GM23338 (cell line): ENCODE data around the gene ARPC4. TPM values are rescaled to one million over a fixed set of nuclear protein-coding genes. Genes with fewer than 3 reads are reported as not detected.

ENCODE experiments used
- ATAC-seq: fragments of 200-7000 bp; cut with Tn5 transposase; 3 replicates; pipeline ENCODE4 v1.9.1; 2020
- DNase-seq: peaks from one replicate; pipeline ENCODE4 v3.0.0-alpha.2; 2015; ENCODE audit warnings: low spot score
- H2AFZ ChIP-seq: fragments of 200-600 bp; sonication (generic); 2 replicates; pipeline ENCODE4 v1.8.0; 2016; ENCODE audit warnings: antibody characterized with exemption, mild to moderate bottlenecking, moderate library complexity
- H3F3A ChIP-seq: fragments of 200-600 bp; sonication (generic); replicated peaks from 2 replicates; pipeline ENCODE4 v1.8.0; 2017; ENCODE audit warnings: antibody characterized with exemption, mixed run types, low read depth
- H3K27ac ChIP-seq: fragments of 200-600 bp; sonication (generic); 2 replicates; pipeline ENCODE4 v1.6.1; 2016; ENCODE audit warnings: low read depth
- H3K27me3 ChIP-seq: fragments of 200-600 bp; sonication (generic); 2 replicates; pipeline ENCODE4 v1.8.0; 2016; ENCODE audit warnings: mild to moderate bottlenecking, mixed run types, moderate library complexity; ENCODE audit not compliant: insufficient read depth
- H3K36me3 ChIP-seq: fragments of 200-600 bp; sonication (generic); 2 replicates; pipeline ENCODE4 v1.8.0; 2016; ENCODE audit warnings: mild to moderate bottlenecking; ENCODE audit not compliant: insufficient read depth
- H3K4me1 ChIP-seq: fragments of 200-600 bp; sonication (generic); 2 replicates; pipeline ENCODE4 v1.8.0; 2016; ENCODE audit warnings: mild to moderate bottlenecking, moderate library complexity; ENCODE audit not compliant: insufficient read depth
- H3K4me2 ChIP-seq: fragments of 200-600 bp; sonication (generic); 2 replicates; pipeline ENCODE4 v1.7.1; 2017; ENCODE audit warnings: mixed run types
- H3K4me3 ChIP-seq: fragments of 200-600 bp; sonication (generic); 2 replicates; pipeline ENCODE4 v1.6.1; 2016; ENCODE audit warnings: mixed run types
- H3K79me2 ChIP-seq: fragments of 200-600 bp; sonication (generic); replicated peaks from 2 replicates; pipeline ENCODE4 v1.8.0; 2017; ENCODE audit warnings: mild to moderate bottlenecking; ENCODE audit not compliant: insufficient read depth
- H3K9me2 ChIP-seq: fragments of 200-600 bp; sonication (generic); 2 replicates; pipeline ENCODE4 v1.8.0; 2017; ENCODE audit not compliant: insufficient read depth
- H4K20me1 ChIP-seq: fragments of 200-600 bp; sonication (generic); replicated peaks from 2 replicates; pipeline ENCODE4 v1.8.0; 2017; ENCODE audit warnings: mild to moderate bottlenecking; ENCODE audit not compliant: insufficient read depth
- H3K27ac Mint-ChIP-seq: 2 replicates; pipeline ENCODE4 v1.8.0; 2020; ENCODE audit warnings: inconsistent platforms, mild to moderate bottlenecking, moderate library complexity, mixed read lengths
- H3K27me3 Mint-ChIP-seq: 3 replicates; pipeline ENCODE4 v1.8.0; 2022; ENCODE audit warnings: low read depth, mild to moderate bottlenecking, moderate library complexity, mixed read lengths, inconsistent platforms; ENCODE audit not compliant: insufficient read depth, poor library complexity
- H3K36me3 Mint-ChIP-seq: 3 replicates; pipeline ENCODE4 v1.8.0; 2021; ENCODE audit warnings: low read depth, mild to moderate bottlenecking, inconsistent platforms, moderate library complexity, mixed read lengths
- H3K4me1 Mint-ChIP-seq: 3 replicates; pipeline ENCODE4 v1.8.0; 2020; ENCODE audit warnings: mild to moderate bottlenecking, inconsistent platforms, mixed read lengths
- H3K4me3 Mint-ChIP-seq: 3 replicates; pipeline ENCODE4 v1.8.0; 2021; ENCODE audit warnings: moderate library complexity, mild to moderate bottlenecking, inconsistent platforms, mixed read lengths
- H3K9me3 Mint-ChIP-seq: 3 replicates; pipeline ENCODE4 v1.8.0; 2020; ENCODE audit warnings: moderate library complexity, mild to moderate bottlenecking, inconsistent platforms, mixed read lengths
- CREB1 ChIP-seq: fragments of 250-450 bp; sonication (Bioruptor Pico); IDR thresholded peaks from 2 replicates; pipeline ENCODE4 v1.5.0; 2020; ENCODE audit warnings: low read depth, mild to moderate bottlenecking, moderate library complexity
- CTCF ChIP-seq, 2 experiments: fragments of 200-600 bp in 1 of 2; sonication (generic) in 1 of 2; conservative IDR thresholded peaks; 2 replicates each; pipeline versions ENCODE4 v1.5.1 to v1.6.1; 2016 to 2017; ENCODE audit warnings: antibody characterized with exemption in 2 of 2, low read depth in 2 of 2, mild to moderate bottlenecking in 2 of 2, moderate library complexity in 1 of 2
- EZH2 ChIP-seq: fragments of 200-600 bp; sonication (generic); IDR thresholded peaks from one replicate; pipeline ENCODE4 v1.8.0; 2017; ENCODE audit warnings: antibody characterized with exemption, mild to moderate bottlenecking, low read depth; ENCODE audit not compliant: unreplicated experiment
- EZH2phosphoT487 ChIP-seq: fragments of 200-600 bp; sonication (generic); IDR thresholded peaks from one replicate; pipeline ENCODE4 v1.8.1; 2018; ENCODE audit warnings: antibody characterized with exemption; ENCODE audit not compliant: unreplicated experiment
- JUNB ChIP-seq: IDR thresholded peaks from one replicate; pipeline ENCODE4 v1.6.1; 2016; ENCODE audit warnings: antibody characterized with exemption; ENCODE audit not compliant: unreplicated experiment
- NANOG ChIP-seq: IDR thresholded peaks from 2 replicates; pipeline ENCODE4 v1.6.1; 2016; ENCODE audit warnings: antibody characterized with exemption, borderline replicate concordance
- POLR2AphosphoS5 ChIP-seq: IDR thresholded peaks from 2 replicates; pipeline ENCODE4 v1.6.1; 2016; ENCODE audit warnings: antibody characterized with exemption, low read depth
- STAT1 ChIP-seq: IDR thresholded peaks from one replicate; pipeline ENCODE4 v1.6.1; 2016; ENCODE audit warnings: antibody characterized with exemption; ENCODE audit not compliant: unreplicated experiment
- ZNF114 ChIP-seq: fragments of 250-450 bp; sonication (Bioruptor Pico); IDR thresholded peaks from 2 replicates; pipeline ENCODE4 v1.5.0; 2020; ENCODE audit warnings: mild to moderate bottlenecking, moderate library complexity
- ZNF331 ChIP-seq: fragments of 250-450 bp; sonication (Bioruptor Pico); IDR thresholded peaks from 2 replicates; pipeline ENCODE4 v1.5.0; 2020; ENCODE audit warnings: low read depth, mild to moderate bottlenecking, moderate library complexity
- polyA plus RNA-seq: library from polyadenylated mRNA; unstranded; fragments of >200 nt; fragmentation: Nextera tagmentation; extraction: Ambion mirVana; gene quantifications from 2 replicates; pipeline ENCODE4 v1.2.1, GENCODE V29; 2016
- total RNA-seq: library from RNA; depleted of rRNA; stranded (reverse); fragments of >200 nt; shearing (Covaris generic); gene quantifications from 2 replicates; pipeline ENCODE4 v1.2.3, GENCODE V29; 2014
- TF ChIP-seq, protein P1 (sequence below): IDR thresholded peaks from 2 replicates; pipeline ENCODE4 v1.6.1; 2016; ENCODE audit warnings: antibody characterized with exemption
- TF ChIP-seq, protein P2 (sequence below): IDR thresholded peaks from one replicate; pipeline ENCODE4 v1.6.1; 2018; ENCODE audit warnings: antibody characterized with exemption; ENCODE audit not compliant: unreplicated experiment
- TF ChIP-seq, protein P3 (sequence below): fragments of 250-450 bp; sonication (Bioruptor Pico); IDR thresholded peaks from 2 replicates; pipeline ENCODE4 v1.5.0; 2020; ENCODE audit warnings: mild to moderate bottlenecking, moderate library complexity

ARPC4 gene
- total and polyA plus RNA-seq, 2 experiments from 2014 or later = 71.9 to 176 TPM

GRCh38 chr3:9744162-9744561 is 48.7 kb upstream of the ARPC4 start:
- ATAC-seq = no peak
- H3K27ac Mint-ChIP-seq = no peak overlapping the region
- H4K20me1 ChIP-seq = peaks cover 9% of the 10 kb centered on the region

More at GRCh38 chr3:9744162-9744561, 48.7 kb upstream of the ARPC4 start:
- DNase-seq = no peak
- H3K9me3 Mint-ChIP-seq = no peaks in the 10 kb centered on the region
- Histone ChIP-seq H3K27ac (no peak overlapping the region), H3K4me2 (no peak overlapping the region), H3K4me1 (no peaks in the 10 kb centered on the region), H3F3A (peaks cover 14% of the 10 kb centered on the region), H3K79me2 (no peaks in the 10 kb centered on the region), H3K36me3 (peaks cover 44% of the 10 kb centered on the region), H3K4me3 (no peak overlapping the region), H2AFZ (no peak overlapping the region), H3K9me2 (no peaks in the 10 kb centered on the region; the same call in 1 of the 2 replicates), H3K27me3 (no peaks in the 10 kb centered on the region)
- no peak for TF ChIP-seq NANOG
- TF ChIP-seq, protein P1, sequence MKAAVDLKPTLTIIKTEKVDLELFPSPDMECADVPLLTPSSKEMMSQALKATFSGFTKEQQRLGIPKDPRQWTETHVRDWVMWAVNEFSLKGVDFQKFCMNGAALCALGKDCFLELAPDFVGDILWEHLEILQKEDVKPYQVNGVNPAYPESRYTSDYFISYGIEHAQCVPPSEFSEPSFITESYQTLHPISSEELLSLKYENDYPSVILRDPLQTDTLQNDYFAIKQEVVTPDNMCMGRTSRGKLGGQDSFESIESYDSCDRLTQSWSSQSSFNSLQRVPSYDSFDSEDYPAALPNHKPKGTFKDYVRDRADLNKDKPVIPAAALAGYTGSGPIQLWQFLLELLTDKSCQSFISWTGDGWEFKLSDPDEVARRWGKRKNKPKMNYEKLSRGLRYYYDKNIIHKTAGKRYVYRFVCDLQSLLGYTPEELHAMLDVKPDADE = no peak
- no peak for TF ChIP-seq ZNF114
- TF ChIP-seq CTCF (conservative IDR thresholded peaks at IDR 0.05; ENCODE audit: low read depth in 2 of 2) = no peak
- TF ChIP-seq STAT1 = no peak
- TF ChIP-seq, protein P2, sequence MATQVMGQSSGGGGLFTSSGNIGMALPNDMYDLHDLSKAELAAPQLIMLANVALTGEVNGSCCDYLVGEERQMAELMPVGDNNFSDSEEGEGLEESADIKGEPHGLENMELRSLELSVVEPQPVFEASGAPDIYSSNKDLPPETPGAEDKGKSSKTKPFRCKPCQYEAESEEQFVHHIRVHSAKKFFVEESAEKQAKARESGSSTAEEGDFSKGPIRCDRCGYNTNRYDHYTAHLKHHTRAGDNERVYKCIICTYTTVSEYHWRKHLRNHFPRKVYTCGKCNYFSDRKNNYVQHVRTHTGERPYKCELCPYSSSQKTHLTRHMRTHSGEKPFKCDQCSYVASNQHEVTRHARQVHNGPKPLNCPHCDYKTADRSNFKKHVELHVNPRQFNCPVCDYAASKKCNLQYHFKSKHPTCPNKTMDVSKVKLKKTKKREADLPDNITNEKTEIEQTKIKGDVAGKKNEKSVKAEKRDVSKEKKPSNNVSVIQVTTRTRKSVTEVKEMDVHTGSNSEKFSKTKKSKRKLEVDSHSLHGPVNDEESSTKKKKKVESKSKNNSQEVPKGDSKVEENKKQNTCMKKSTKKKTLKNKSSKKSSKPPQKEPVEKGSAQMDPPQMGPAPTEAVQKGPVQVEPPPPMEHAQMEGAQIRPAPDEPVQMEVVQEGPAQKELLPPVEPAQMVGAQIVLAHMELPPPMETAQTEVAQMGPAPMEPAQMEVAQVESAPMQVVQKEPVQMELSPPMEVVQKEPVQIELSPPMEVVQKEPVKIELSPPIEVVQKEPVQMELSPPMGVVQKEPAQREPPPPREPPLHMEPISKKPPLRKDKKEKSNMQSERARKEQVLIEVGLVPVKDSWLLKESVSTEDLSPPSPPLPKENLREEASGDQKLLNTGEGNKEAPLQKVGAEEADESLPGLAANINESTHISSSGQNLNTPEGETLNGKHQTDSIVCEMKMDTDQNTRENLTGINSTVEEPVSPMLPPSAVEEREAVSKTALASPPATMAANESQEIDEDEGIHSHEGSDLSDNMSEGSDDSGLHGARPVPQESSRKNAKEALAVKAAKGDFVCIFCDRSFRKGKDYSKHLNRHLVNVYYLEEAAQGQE = no peak
- TF ChIP-seq CREB1 (CRISPR knock-in tag) = no peak
- no peak for TF ChIP-seq POLR2AphosphoS5
- no peak for TF ChIP-seq EZH2phosphoT487
- TF ChIP-seq, protein P3, sequence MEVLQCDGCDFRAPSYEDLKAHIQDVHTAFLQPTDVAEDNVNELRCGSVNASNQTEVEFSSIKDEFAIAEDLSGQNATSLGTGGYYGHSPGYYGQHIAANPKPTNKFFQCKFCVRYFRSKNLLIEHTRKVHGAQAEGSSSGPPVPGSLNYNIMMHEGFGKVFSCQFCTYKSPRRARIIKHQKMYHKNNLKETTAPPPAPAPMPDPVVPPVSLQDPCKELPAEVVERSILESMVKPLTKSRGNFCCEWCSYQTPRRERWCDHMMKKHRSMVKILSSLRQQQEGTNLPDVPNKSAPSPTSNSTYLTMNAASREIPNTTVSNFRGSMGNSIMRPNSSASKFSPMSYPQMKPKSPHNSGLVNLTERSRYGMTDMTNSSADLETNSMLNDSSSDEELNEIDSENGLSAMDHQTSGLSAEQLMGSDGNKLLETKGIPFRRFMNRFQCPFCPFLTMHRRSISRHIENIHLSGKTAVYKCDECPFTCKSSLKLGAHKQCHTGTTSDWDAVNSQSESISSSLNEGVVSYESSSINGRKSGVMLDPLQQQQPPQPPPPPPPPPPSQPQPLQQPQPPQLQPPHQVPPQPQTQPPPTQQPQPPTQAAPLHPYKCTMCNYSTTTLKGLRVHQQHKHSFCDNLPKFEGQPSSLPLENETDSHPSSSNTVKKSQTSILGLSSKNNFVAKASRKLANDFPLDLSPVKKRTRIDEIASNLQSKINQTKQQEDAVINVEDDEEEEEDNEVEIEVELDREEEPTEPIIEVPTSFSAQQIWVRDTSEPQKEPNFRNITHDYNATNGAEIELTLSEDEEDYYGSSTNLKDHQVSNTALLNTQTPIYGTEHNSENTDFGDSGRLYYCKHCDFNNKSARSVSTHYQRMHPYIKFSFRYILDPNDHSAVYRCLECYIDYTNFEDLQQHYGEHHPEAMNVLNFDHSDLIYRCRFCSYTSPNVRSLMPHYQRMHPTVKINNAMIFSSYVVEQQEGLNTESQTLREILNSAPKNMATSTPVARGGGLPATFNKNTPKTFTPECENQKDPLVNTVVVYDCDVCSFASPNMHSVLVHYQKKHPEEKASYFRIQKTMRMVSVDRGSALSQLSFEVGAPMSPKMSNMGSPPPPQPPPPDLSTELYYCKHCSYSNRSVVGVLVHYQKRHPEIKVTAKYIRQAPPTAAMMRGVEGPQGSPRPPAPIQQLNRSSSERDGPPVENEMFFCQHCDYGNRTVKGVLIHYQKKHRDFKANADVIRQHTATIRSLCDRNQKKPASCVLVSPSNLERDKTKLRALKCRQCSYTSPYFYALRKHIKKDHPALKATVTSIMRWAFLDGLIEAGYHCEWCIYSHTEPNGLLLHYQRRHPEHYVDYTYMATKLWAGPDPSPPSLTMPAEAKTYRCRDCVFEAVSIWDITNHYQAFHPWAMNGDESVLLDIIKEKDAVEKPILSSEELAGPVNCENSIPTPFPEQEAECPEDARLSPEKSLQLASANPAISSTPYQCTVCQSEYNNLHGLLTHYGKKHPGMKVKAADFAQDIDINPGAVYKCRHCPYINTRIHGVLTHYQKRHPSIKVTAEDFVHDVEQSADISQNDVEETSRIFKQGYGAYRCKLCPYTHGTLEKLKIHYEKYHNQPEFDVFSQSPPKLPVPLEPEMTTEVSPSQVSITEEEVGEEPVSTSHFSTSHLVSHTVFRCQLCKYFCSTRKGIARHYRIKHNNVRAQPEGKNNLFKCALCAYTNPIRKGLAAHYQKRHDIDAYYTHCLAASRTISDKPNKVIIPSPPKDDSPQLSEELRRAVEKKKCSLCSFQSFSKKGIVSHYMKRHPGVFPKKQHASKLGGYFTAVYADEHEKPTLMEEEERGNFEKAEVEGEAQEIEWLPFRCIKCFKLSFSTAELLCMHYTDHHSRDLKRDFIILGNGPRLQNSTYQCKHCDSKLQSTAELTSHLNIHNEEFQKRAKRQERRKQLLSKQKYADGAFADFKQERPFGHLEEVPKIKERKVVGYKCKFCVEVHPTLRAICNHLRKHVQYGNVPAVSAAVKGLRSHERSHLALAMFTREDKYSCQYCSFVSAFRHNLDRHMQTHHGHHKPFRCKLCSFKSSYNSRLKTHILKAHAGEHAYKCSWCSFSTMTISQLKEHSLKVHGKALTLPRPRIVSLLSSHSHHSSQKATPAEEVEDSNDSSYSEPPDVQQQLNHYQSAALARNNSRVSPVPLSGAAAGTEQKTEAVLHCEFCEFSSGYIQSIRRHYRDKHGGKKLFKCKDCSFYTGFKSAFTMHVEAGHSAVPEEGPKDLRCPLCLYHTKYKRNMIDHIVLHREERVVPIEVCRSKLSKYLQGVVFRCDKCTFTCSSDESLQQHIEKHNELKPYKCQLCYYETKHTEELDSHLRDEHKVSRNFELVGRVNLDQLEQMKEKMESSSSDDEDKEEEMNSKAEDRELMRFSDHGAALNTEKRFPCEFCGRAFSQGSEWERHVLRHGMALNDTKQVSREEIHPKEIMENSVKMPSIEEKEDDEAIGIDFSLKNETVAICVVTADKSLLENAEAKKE (CRISPR knock-in tag) = no peak
- TF ChIP-seq EZH2 = no peak
- TF ChIP-seq ZNF331 = no peak
- TF ChIP-seq JUNB = no peak
- H3K27me3 Mint-ChIP-seq = peaks cover 11% of the 10 kb centered on the region
- no peaks in the 10 kb centered on the region for H3K4me1 Mint-ChIP-seq
- peaks cover 95% of the 10 kb centered on the region for H3K36me3 Mint-ChIP-seq
- H3K4me3 Mint-ChIP-seq = no peak overlapping the region
